VCaP (cell line): ENCODE results near the gene UNC45A.
"Not testable (repeated sequence)": the region's sequence is repeated elsewhere in the genome, so short reads cannot be mapped to it uniquely, and the experiment has no call there.

Source experiments
- H3K27ac ChIP-seq: fragments of 450-650 bp; 2 replicates; pipeline ENCODE4 v1.5.1; 2017
- TF ChIP-seq, protein P1 (sequence below): fragments of 450-650 bp; conservative IDR thresholded peaks from 2 replicates; pipeline ENCODE4 v1.5.1; 2017; ENCODE audit warnings: mild to moderate bottlenecking, moderate library complexity

UNC45A gene

GRCh38 chr15:90890839-90891238 is 44.2 kb upstream of the UNC45A start:
- TF ChIP-seq, protein P1, sequence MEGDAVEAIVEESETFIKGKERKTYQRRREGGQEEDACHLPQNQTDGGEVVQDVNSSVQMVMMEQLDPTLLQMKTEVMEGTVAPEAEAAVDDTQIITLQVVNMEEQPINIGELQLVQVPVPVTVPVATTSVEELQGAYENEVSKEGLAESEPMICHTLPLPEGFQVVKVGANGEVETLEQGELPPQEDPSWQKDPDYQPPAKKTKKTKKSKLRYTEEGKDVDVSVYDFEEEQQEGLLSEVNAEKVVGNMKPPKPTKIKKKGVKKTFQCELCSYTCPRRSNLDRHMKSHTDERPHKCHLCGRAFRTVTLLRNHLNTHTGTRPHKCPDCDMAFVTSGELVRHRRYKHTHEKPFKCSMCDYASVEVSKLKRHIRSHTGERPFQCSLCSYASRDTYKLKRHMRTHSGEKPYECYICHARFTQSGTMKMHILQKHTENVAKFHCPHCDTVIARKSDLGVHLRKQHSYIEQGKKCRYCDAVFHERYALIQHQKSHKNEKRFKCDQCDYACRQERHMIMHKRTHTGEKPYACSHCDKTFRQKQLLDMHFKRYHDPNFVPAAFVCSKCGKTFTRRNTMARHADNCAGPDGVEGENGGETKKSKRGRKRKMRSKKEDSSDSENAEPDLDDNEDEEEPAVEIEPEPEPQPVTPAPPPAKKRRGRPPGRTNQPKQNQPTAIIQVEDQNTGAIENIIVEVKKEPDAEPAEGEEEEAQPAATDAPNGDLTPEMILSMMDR: no peak
- no peak overlapping the region for H3K27ac ChIP-seq

GRCh38 chr15:90891346-90891949 is 43.6 kb upstream of the UNC45A start:
- H3K27ac ChIP-seq: no peak overlapping the region
- TF ChIP-seq, protein P1: no peak

DNA sequence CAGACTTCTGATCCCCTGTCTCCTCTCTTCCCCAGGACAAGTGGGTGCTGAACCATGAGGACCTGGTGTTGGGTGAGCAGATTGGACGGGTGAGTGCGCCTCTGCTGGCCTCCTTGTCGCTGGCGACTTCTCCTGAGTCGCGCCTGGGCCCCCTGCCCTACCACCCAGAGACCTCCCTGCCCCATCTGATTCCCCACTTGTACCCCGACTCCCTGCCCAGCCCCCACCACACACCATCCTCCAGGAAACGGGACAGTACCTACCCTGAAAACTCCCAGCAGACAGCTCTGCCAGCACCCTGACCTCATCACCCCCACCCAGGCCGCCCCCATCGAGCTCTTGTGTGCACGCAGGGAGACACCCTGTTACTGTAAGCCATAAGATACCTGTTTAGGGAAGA is 43.1 kb upstream of the UNC45A start:
- TF ChIP-seq, protein P1: no peak
- H3K27ac ChIP-seq: no peak overlapping the region

GRCh38 chr15:90892498-90893174 is 42.4 kb upstream of the UNC45A start:
- H3K27ac ChIP-seq: no peak overlapping the region; the same call in 1 of the 2 replicates
- TF ChIP-seq, protein P1: no peak

DNA sequence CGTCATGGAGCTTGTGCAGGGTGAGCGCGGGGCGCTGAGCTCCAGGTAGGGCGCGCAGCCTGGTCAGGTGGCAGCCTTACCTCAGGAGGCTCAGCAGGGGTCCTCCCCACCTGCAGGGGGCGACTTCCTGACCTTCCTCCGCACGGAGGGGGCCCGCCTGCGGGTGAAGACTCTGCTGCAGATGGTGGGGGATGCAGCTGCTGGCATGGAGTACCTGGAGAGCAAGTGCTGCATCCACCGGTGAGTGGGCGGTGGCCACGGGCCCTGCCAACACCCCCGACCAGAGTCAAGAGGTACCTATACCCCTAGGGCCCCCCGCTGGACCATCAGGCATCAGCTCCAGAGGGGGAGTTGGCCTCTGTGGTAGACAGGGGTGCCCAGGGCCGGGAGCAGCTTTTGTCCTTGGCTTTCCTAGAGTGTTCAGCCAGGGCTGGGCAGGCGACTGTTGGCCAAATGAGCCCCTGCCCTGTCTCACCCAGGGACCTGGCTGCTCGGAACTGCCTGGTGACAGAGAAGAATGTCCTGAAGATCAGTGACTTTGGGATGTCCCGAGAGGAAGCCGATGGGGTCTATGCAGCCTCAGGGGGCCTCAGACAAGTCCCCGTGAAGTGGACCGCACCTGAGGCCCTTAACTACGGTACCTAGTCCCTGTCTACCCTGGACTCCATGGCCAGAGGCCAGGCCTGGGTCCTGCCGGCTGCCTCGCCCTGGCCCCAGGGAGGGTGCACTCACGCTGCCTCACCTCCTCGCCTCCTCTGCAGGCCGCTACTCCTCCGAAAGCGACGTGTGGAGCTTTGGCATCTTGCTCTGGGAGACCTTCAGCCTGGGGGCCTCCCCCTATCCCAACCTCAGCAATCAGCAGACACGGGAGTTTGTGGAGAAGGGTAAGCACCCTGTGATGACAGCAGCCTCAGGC is 41.7 kb upstream of the UNC45A start:
- TF ChIP-seq, protein P1: peak; percentile 30
- peak overlapping the region; percentile 92 for H3K27ac ChIP-seq

- peak overlapping the region; percentile 92 for H3K27ac ChIP-seq
- TF ChIP-seq, protein P1: peak; percentile 62
These were observed 39.4 kb upstream of the UNC45A start for GRCh38 chr15:90895571-90896117.

DNA sequence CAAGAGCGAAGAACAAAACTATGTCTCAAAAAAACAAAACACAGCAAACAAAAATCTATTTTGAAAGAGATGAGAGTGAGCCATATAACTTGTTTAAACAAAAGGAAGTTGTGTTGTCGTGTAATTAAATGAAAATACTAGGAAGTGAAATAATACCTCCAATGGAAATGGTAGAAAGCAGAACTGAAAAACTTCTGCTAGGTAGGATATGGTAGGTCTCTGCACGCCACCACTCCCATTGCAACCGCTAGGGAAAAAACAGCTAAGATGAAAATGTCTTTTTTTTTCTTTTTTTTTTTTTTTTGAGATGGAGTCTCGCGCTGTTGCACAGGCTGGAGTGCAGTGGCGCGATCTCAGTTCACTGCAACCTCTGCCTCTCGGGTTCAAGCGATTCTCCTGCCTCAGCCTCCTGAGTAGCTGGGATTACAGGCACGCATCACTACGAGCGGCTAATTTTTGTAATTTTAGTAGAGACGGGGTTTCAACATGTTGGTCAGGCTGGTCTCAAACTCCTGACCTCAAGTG is 37.9 kb upstream of the UNC45A start:
- not testable (repeated sequence) for H3K27ac ChIP-seq
